SJSA1 (cell line): ENCODE results near the gene ZNF148. TPM values are rescaled to one million over a fixed set of nuclear protein-coding genes. Genes with fewer than 3 reads are reported as not detected.
"Not testable (repeated sequence)": the region's sequence is repeated elsewhere in the genome, so short reads cannot be mapped to it uniquely, and the experiment has no call there.

Experiments used
- DNase-seq, 2 experiments: peaks; one replicate each; pipeline ENCODE4 v3.0.0-alpha.2; 2015 to 2020; ENCODE audit warnings: low spot score in 2 of 2, low read depth in 1 of 2
- H3K27ac ChIP-seq: fragments of 250-450 bp; sonication (Bioruptor Pico); 2 replicates; pipeline ENCODE4 v1.5.1; 2020; ENCODE audit warnings: mild to moderate bottlenecking, moderate library complexity
- H3K27me3 ChIP-seq: fragments of 250-450 bp; sonication (Bioruptor Pico); replicated peaks from 2 replicates; pipeline ENCODE4 v1.5.1; 2020; ENCODE audit warnings: mild to moderate bottlenecking, moderate library complexity
- H3K36me3 ChIP-seq: fragments of 250-450 bp; sonication (Bioruptor Pico); 2 replicates; pipeline ENCODE4 v1.5.1; 2020; ENCODE audit warnings: mild to moderate bottlenecking
- H3K4me1 ChIP-seq: fragments of 250-450 bp; sonication (Bioruptor Pico); replicated peaks from 2 replicates; pipeline ENCODE4 v1.6.1; 2021; ENCODE audit warnings: mild to moderate bottlenecking
- H3K4me3 ChIP-seq: fragments of 250-450 bp; sonication (Bioruptor Pico); 2 replicates; pipeline ENCODE4 v1.5.1; 2020; ENCODE audit warnings: mild to moderate bottlenecking
- H3K9me3 ChIP-seq: fragments of 250-450 bp; sonication (Bioruptor Pico); replicated peaks from 2 replicates; pipeline ENCODE4 v1.5.1; 2020; ENCODE audit warnings: mild to moderate bottlenecking
- total RNA-seq: library from RNA; depleted of rRNA; stranded (reverse); fragments of >200 nt; shearing (Covaris generic); gene quantifications from 2 replicates; pipeline ENCODE4 v1.2.3, GENCODE V29; 2014

The ZNF148 gene
- total RNA-seq, 1 experiment from 2014 or later: 25.5 TPM

DNA sequence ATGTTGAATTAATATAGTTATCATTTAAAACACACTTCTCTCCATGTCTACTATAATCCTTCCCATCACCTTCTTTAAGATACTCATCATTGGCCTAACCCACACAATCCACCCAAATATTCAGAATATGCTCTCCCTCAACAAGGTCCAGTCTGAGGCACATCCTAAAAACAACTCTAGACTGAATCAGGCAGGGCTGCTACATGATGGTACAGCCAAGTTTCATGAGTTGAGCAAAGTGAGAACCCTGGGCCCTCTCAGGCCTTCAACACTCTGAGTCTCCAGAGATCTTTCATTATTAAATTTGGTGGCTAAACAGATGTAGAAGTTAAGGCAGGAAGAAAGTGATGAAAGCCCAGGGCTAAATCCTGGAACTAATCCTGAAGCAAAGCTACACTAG lies 16.2 kb downstream of the ZNF148 start:
- Histone ChIP-seq H3K9me3 (no peaks in the 10 kb centered on the region), H3K4me1 (peaks cover 5% of the 10 kb centered on the region; the same call in 1 of the 2 replicates), H3K36me3 (no peaks in the 10 kb centered on the region), H3K27me3 (no peaks in the 10 kb centered on the region), H3K4me3 (no peak overlapping the region), H3K27ac (no peak overlapping the region)
- DNase-seq: no peak

DNA sequence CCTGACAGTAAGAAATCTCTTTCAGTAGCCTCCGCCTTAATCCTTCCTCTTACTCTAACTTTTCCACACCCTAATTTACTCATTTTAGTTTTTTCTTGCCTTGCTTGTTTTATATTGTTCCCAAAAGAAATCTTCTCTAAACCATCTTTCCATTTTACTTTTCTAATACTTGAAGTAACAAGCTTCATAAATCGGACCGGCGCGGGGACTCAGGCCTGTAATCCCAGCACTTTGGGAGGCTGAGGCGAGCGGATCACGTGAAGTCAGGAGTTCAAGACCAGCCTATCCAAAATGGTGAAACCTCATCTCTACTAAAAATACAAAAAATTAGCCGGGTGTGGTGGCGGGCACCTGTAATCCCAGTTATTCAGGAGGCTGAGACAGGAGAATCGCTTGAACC lies 17.3 kb downstream of the ZNF148 start:
- H3K9me3 ChIP-seq: no peaks in the 10 kb centered on the region
- peaks cover 5% of the 10 kb centered on the region; the same call in 1 of the 2 replicates for H3K4me1 ChIP-seq
- no peak overlapping the region for H3K27ac ChIP-seq
- no peaks in the 10 kb centered on the region for H3K36me3 ChIP-seq
- no peak for DNase-seq
- no peaks in the 10 kb centered on the region for H3K27me3 ChIP-seq
- H3K4me3 ChIP-seq: no peak overlapping the region

DNA sequence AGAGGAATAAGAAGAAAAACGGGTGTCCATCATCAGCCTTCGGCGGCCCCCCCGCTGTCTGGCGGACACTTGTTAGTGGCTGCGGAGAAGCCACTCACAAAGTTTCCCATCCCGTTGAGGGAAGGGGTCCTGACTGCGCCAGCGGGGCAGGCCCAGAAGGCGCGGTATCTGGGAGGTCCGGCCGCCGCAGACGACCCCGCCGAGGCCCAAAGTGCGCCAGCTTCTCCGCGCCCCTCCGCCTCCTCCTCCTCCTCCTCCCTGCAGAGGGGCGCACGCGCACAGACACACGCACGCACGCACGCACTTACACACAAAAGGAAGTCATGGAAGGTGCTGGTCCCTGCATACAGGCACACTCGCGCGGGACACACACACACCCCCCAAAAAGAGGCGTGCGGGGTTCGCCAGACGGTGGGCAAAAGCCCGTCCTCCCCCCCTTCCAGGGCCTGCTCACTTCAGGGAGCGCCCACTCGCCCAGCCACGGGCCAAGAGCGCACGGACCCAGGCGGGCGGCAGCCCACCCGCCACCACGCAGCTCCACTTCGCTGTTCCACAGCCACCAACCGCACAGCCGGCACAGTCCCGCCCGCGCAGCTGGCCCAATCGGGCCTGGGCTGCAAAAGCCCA lies 18.0 kb downstream of the ZNF148 start:
- Histone ChIP-seq H3K4me3 (peak overlapping the region; percentile 36), H3K27me3 (no peaks in the 10 kb centered on the region), H3K36me3 (no peaks in the 10 kb centered on the region), H3K9me3 (no peaks in the 10 kb centered on the region), H3K4me1 (peaks cover 7% of the 10 kb centered on the region), H3K27ac (no peak overlapping the region)
- DNase-seq: peak in 1 of 2 experiments; percentile 15

DNA sequence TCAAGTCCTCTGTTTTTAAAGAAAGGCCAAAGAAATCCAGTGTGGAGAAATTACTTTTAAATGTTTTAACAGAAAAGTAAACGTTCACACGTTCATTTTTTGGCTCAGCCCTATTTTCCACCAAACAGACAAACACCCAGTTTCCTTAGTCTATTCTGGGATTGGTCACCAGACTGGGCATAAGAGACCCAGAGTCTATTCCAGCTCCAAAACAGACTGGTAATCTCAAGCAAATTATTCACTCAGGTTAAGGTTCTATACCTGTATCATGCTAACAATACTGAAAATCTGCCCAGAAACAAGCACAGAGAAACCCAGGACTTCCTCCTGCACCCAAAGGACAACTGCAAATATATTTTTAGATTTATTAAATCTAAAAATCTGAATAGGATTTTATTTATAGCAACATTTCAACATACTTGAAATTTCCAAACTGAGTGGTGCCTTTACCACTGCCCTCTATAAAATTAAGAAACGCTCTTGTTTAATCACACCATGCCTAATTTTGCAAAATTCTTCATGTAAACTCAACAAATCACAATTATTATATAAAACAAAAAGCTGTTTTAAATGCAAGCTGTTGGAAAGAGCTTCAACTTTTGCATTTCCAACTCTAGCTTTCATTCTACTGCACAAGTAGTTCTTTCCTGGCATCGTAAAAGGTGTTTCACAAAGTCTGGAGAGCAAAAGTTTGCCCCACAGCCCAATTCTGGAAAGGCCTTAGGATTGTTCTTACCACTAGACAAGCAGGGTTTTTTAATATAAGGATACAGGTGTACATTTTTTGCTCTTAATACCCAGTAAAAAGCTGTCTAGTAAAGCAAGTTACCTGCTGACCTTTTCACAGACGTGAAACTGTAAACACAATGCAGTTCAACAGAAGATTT lies 18.7 kb downstream of the ZNF148 start:
- Histone ChIP-seq H3K27ac (no peak overlapping the region), H3K4me3 (peak overlapping the region; percentile 36), H3K27me3 (no peaks in the 10 kb centered on the region), H3K4me1 (peaks cover 14% of the 10 kb centered on the region), H3K9me3 (no peaks in the 10 kb centered on the region), H3K36me3 (no peaks in the 10 kb centered on the region)
- DNase-seq: no peak

DNA sequence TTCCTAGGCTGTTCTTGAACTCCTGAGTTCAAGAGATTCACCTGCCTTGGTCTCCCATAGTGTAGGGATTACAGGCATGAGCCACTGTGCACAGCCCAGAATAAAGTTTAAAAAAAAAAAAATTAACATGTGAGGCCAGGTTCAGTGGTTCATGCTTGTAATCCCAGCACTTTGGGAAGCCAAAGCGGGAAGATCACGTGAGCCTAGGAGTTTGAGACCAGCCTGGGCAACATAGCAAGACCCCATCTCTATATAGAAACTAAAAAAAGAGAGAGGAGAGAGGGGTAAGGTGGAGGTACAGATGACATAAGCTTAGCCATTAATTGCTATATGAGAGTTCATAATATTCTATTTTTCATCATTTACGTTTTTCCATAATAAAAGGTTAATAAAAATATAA lies 21.5 kb downstream of the ZNF148 start:
- peaks cover 14% of the 10 kb centered on the region for H3K4me1 ChIP-seq
- DNase-seq: no peak
- no peak overlapping the region for H3K4me3 ChIP-seq
- no peak overlapping the region for H3K27ac ChIP-seq
- no peaks in the 10 kb centered on the region for H3K9me3 ChIP-seq
- H3K27me3 ChIP-seq: no peaks in the 10 kb centered on the region
- 0 out of 2 replicates have a peak, but pooled peaks cover 2% of the 10 kb centered on the region for H3K36me3 ChIP-seq

DNA sequence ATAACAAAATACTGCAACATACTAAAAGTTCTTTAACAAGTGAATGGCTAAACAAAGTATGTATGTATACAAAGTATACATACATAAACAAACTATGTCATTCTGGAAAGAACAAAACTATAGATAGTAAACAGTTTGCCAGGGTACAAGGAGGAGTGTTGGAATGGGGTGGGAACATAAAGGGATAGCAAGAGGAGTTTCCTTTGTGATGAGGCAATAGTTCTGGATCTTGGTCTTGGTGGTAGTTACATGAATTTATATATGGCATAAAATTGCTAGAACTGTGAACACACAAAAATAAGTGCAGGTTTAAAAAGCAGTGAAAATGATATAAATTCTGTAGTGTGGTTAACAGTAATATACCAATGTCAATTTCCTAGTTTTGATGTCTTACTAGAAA lies 22.0 kb downstream of the ZNF148 start:
- DNase-seq: no peak
- Histone ChIP-seq H3K27me3 (no peaks in the 10 kb centered on the region), H3K9me3 (no peaks in the 10 kb centered on the region), H3K27ac (no peak overlapping the region), H3K36me3 (0 out of 2 replicates have a peak, but pooled peaks cover 2% of the 10 kb centered on the region), H3K4me1 (peaks cover 14% of the 10 kb centered on the region), H3K4me3 (no peak overlapping the region)

GRCh38 chr3:125351814-125352456 lies 23.2 kb downstream of the ZNF148 start:
- Histone ChIP-seq H3K4me1 (peaks cover 10% of the 10 kb centered on the region), H3K27me3 (no peaks in the 10 kb centered on the region), H3K4me3 (no peak overlapping the region), H3K27ac (no peak overlapping the region), H3K36me3 (0 out of 2 replicates have a peak, but pooled peaks cover 2% of the 10 kb centered on the region), H3K9me3 (no peaks in the 10 kb centered on the region)
- DNase-seq: peak in 1 of 2 experiments; percentile 5

DNA sequence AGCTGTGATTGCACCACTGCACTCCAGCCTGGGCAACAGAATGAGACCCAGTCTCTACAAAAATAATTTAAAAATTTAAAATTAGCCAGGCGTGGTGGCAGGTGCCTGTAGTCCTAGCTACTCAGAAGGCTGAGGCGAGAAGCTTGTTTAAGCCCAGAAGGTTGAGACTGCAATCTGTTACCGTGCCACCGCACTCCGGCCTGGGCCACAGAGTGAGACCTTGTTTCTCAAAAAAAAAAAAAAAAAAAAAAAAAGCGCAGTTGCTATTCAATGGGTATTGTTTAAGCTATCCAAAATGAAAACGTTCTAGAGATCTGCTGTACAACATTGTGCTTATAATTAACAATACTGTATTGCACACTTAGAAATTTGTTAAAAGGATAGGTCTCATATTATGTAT lies 24.0 kb downstream of the ZNF148 start:
- 0 out of 2 replicates have a peak, but pooled peaks cover 2% of the 10 kb centered on the region for H3K36me3 ChIP-seq
- no peak for DNase-seq
- H3K4me1 ChIP-seq: peaks cover 9% of the 10 kb centered on the region
- H3K4me3 ChIP-seq: no peak overlapping the region
- H3K27ac ChIP-seq: no peak overlapping the region
- no peaks in the 10 kb centered on the region for H3K27me3 ChIP-seq
- no peaks in the 10 kb centered on the region for H3K9me3 ChIP-seq

DNA sequence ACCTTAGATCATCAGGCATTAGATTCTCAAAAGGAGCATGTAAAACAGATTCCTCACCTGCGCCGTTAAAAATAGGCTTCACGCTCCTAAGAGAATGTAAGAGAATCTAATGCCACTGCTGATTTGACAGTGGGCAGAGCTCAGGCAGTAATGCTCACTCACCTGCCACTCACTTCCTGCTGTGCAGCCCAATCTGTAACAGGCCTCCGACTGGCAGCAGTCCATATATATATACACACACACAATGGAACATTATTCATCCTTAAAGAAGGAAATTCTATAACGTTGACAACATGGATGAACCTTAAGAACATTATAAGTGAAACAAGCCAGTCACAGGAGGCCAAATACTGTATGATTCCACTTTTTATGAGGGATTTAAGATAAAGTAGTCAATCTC lies 24.5 kb downstream of the ZNF148 start:
- no peaks in the 10 kb centered on the region for H3K9me3 ChIP-seq
- no peaks in the 10 kb centered on the region for H3K27me3 ChIP-seq
- DNase-seq: no peak
- no peak overlapping the region for H3K4me3 ChIP-seq
- H3K4me1 ChIP-seq: peaks cover 9% of the 10 kb centered on the region
- 0 out of 2 replicates have a peak, but pooled peaks cover 2% of the 10 kb centered on the region for H3K36me3 ChIP-seq
- no peak overlapping the region for H3K27ac ChIP-seq

- H3K4me3 ChIP-seq: no peak overlapping the region
- H3K27ac ChIP-seq: no peak overlapping the region
- no peaks in the 10 kb centered on the region for H3K9me3 ChIP-seq
- H3K36me3 ChIP-seq: 0 out of 2 replicates have a peak, but pooled peaks cover 2% of the 10 kb centered on the region
- DNase-seq: no peak
- H3K4me1 ChIP-seq: peaks cover 9% of the 10 kb centered on the region
- H3K27me3 ChIP-seq: no peaks in the 10 kb centered on the region
Observed at GRCh38 chr3:125349556-125350165, 25.5 kb downstream of the ZNF148 start.

- Histone ChIP-seq H3K4me1 (peaks cover 9% of the 10 kb centered on the region), H3K27me3 (no peaks in the 10 kb centered on the region), H3K9me3 (no peaks in the 10 kb centered on the region), H3K36me3 (peaks cover 4% of the 10 kb centered on the region; the same call in 1 of the 2 replicates), H3K27ac (no peak overlapping the region), H3K4me3 (no peak overlapping the region)
- no peak for DNase-seq
Observed at GRCh38 chr3:125349055-125349454, 26.1 kb downstream of the ZNF148 start.

DNA sequence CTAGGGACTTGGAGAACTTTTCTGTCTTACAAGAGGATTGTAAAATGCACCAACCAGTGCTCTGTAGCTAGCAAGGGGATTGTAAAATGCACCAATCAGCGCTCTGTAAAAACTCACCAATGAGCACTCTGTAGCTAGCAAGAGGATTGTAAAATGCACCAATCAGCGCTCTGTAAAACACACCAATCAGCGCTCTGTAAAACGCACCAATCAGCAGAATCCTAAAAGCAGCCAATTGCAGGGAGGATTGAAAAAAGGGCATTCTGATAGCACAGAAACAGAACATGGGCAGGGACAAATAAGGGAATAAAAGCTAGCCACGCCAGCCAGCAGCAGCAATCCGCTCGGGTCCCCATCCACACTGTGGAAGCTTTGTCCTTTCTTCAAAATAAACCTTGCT lies 31.8 kb downstream of the ZNF148 start:
- H3K9me3 ChIP-seq, H3K27ac ChIP-seq, DNase-seq, H3K4me3 ChIP-seq, H3K36me3 ChIP-seq, H3K4me1 ChIP-seq, H3K27me3 ChIP-seq: not testable (repeated sequence)

DNA sequence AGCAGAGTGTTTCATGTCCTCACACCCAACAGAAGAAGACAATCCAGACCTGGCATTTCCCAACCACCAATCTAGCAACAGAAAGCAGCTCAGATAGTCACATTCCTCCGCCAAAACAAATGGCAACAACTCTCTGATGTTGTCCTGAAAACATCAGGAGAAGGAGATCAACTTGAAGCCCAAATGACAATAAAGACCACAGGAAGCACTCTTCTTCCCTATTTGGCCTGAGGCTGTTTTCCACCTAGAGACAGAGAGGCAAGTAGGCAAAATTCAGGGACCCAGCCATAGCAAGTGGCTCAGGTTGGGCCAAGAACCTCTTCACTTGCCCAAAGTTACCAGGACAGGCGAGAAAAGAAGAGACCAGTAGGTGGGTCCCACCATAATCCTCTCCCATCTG lies 35.0 kb downstream of the ZNF148 start:
- H3K4me1 ChIP-seq: no peaks in the 10 kb centered on the region
- no peaks in the 10 kb centered on the region for H3K27me3 ChIP-seq
- no peak overlapping the region for H3K27ac ChIP-seq
- peaks cover 4% of the 10 kb centered on the region; the same call in 1 of the 2 replicates for H3K36me3 ChIP-seq
- no peak for DNase-seq
- no peak overlapping the region for H3K4me3 ChIP-seq
- H3K9me3 ChIP-seq: no peaks in the 10 kb centered on the region
